Activated CD4-positive, alpha-beta memory T cell treated with anti-CD3 and anti-CD28 coated beads, Interleukin-2, amount 10 ng/mL, durations not matched to agents 7 days and 5 days (primary cell): ENCODE data around the gene TACO1. TPM values are rescaled to one million over a fixed set of nuclear protein-coding genes. Genes with fewer than 3 reads are reported as not detected.

ENCODE experiments used
- CTCF ChIA-PET: fragments of 350-600 bp; sonication (Branson Sonifier 250); formaldehyde crosslinking; loops from one replicate; lab custom pipeline; 2021; ENCODE audit warnings: antibody characterized with exemption, inconsistent platforms; lab: Charles Lee
- POLR2A ChIA-PET: fragments of 350-600 bp; sonication (Branson Sonifier 250); formaldehyde crosslinking; loops from one replicate; lab custom pipeline; 2021; ENCODE audit warnings: antibody characterized with exemption; lab: Charles Lee
- DNase-seq: peaks from one replicate; pipeline ENCODE4 v3.0.0-alpha.2; 2020
- H3K27ac Mint-ChIP-seq: one replicate; pipeline ENCODE4 v1.8.0; 2021; ENCODE audit warnings: mild to moderate bottlenecking, mixed read lengths
- H3K27me3 Mint-ChIP-seq: one replicate; pipeline ENCODE4 v1.8.0; 2021; ENCODE audit warnings: mixed read lengths
- H3K36me3 Mint-ChIP-seq: one replicate; pipeline ENCODE4 v1.8.0; 2021; ENCODE audit warnings: low read depth, mixed read lengths
- H3K4me1 Mint-ChIP-seq: one replicate; pipeline ENCODE4 v1.8.0; 2021; ENCODE audit warnings: mixed read lengths
- H3K4me3 Mint-ChIP-seq: one replicate; pipeline ENCODE4 v1.8.0; 2021; ENCODE audit warnings: mild to moderate bottlenecking, mixed read lengths
- H3K9me3 Mint-ChIP-seq: one replicate; pipeline ENCODE4 v1.8.0; 2021; ENCODE audit warnings: mixed read lengths
- total RNA-seq, 2 experiments: library from RNA; stranded (reverse); gene quantifications; one replicate each; pipeline ENCODE4 v1.2.3, GENCODE V29; 2021

Gene TACO1
- total RNA-seq, 2 experiments from 2014 or later = 26.7 to 27.9 TPM

DNA sequence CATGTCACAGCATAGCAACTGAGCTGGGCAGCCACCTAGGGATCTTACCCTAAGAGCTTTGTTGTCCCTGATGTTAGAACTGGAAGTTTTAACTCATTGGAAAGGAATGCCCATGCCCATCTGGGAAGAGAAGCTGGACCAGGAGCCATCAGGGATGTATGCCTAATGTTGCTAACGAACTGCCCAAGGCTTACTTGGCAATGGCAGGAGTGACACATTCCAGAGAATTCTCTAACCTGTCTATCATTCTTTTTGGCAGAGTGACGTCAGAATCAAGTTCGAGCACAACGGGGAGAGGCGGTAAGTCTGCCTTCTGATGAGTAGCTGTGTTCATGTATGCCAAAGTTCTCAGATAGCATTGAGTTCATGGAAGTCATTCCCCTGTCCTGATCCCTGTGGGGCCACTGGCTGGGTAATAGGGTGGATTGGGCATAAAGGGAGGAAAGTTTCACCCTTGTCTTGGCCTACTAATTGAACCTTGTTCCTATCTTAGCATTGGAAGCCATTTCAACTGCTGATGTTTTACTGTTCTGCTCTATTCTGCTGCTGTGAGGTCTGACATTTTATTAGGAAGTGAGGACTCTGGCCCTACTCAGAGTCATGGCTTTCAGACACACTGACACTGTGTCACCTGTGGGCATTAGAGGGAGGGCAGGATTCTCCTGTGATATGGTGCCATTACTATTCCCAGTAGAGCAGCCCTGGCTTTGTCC is 45.2 kb downstream of the TACO1 start:
- Mint-ChIP-seq H3K36me3 (peaks cover 40% of the 10 kb centered on the region), H3K4me3 (no peak overlapping the region), H3K27ac (no peak overlapping the region), H3K4me1 (peaks cover 16% of the 10 kb centered on the region), H3K9me3 (no peaks in the 10 kb centered on the region), H3K27me3 (no peaks in the 10 kb centered on the region)
- no peak for DNase-seq
- ChIA-PET POLR2A (no interaction called here), CTCF (interaction anchor here (0.8 to 0.9 kb wide), 2 partner anchors 35 to 64 kb away, joined by 3 read pairs; no protein-coding TSS in a partner anchor)

DNA sequence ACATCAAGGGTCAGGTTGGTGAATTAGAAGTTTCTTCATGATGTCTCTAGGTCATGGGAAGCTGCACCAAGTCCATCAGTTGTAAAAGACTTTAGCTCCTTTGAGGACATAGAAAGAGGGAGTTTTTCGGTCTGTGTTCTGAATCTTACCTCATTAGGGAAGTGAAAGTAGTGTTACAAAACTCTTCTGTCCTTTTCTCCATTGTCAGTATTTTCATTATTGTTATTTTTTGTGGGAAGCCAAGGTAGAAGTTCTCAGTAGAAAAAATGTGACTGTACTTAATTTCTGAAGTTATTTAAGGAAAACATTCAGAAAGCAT is 45.8 kb downstream of the TACO1 start:
- Mint-ChIP-seq H3K9me3 (no peaks in the 10 kb centered on the region), H3K27me3 (no peaks in the 10 kb centered on the region), H3K4me3 (no peak overlapping the region), H3K27ac (no peak overlapping the region), H3K36me3 (peaks cover 41% of the 10 kb centered on the region), H3K4me1 (peaks cover 16% of the 10 kb centered on the region)
- ChIA-PET POLR2A (no interaction called here), CTCF (interaction anchor here (0.9 kb wide), 1 partner anchor 36 kb away, joined by 3 read pairs; no protein-coding TSS in a partner anchor)
- DNase-seq = no peak

DNA sequence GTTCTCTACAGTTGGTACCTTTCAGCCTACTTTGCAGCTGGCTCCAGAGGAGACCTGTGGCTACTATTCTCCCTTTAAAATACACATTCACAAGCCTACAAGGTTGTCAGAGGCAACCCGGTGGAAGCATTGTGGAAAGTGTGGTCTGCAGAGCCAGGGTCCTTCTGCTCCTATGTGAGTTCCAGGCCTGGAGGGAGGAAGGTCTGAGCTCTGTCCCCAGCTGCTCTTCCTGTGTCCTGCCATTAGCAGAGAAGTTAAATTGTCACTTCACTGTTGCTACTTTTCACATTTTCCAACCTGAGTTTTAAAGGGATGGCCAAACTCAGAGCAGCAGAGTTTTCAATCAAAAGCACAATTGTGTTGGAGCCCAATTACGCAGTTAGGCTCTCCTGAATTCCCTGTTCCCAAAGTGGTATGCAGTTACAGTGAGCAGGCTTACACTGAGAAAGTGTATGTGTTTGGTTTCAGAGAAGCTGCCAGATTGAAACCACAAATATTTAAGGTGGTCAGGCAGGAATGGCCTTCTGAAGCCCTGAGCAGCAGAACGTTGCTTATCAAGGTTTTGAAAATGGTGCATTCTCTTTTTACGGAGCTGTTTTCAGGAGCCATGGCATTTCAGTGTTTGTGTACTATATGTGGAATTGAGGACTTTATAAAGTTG is 46.5 kb downstream of the TACO1 start:
- Mint-ChIP-seq H3K36me3 (peaks cover 45% of the 10 kb centered on the region), H3K4me1 (peaks cover 16% of the 10 kb centered on the region), H3K4me3 (no peak overlapping the region), H3K27ac (no peak overlapping the region), H3K9me3 (no peaks in the 10 kb centered on the region), H3K27me3 (no peaks in the 10 kb centered on the region)
- ChIA-PET CTCF (interaction anchor here (0.9 kb wide), 1 partner anchor 36 kb away, joined by 3 read pairs; no protein-coding TSS in a partner anchor), POLR2A (interaction anchor here (0.9 kb wide), 1 partner anchor 26 kb away, joined by 4 read pairs; no protein-coding TSS in a partner anchor)
- no peak for DNase-seq

DNA sequence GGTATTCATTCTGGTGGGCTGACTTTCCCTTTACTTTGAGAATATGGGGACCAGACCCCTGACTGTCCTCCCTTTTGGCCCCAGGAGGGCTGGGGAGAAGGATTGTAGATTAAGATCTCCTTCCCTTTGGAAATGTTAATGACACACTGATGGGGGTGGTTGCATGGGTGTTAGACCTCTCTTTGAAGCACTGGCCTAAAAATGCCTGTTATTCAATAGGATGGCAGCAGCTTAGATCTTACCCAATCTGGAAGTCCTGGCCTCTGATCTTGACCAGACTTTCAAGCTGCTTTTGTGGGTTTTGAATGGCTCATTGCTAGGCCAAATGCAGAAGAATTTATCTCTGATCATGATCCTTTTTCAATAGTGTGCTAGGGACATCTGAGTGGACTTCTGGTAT is 47.2 kb downstream of the TACO1 start:
- no peak overlapping the region for H3K27ac Mint-ChIP-seq
- ChIA-PET CTCF (no interaction called here), POLR2A (interaction anchor here (0.9 kb wide), 1 partner anchor 26 kb away, joined by 4 read pairs; no protein-coding TSS in a partner anchor)
- peaks cover 52% of the 10 kb centered on the region for H3K36me3 Mint-ChIP-seq
- H3K27me3 Mint-ChIP-seq = no peaks in the 10 kb centered on the region
- no peak for DNase-seq
- no peaks in the 10 kb centered on the region for H3K9me3 Mint-ChIP-seq
- H3K4me1 Mint-ChIP-seq = peaks cover 16% of the 10 kb centered on the region
- H3K4me3 Mint-ChIP-seq = no peak overlapping the region

DNA sequence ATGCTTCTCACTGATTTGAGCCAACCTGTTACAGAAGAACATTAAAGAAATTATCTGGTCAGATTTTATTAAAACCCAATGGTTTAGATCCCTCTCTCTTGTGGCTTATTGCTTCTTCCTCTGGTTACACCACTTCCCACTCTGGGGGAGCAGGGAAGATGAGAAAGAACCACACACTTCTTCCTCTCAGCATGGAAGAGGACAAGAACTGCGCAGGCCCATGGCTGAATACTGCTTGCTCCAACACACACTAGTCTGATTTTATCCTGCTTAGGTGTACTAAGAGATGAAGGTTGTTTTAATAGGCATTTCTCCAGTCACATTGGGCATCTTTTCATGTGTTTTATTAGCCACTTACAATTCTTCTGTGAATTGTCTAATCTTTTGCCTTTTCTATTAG is 49.1 kb downstream of the TACO1 start:
- H3K27ac Mint-ChIP-seq = no peak overlapping the region

DNA sequence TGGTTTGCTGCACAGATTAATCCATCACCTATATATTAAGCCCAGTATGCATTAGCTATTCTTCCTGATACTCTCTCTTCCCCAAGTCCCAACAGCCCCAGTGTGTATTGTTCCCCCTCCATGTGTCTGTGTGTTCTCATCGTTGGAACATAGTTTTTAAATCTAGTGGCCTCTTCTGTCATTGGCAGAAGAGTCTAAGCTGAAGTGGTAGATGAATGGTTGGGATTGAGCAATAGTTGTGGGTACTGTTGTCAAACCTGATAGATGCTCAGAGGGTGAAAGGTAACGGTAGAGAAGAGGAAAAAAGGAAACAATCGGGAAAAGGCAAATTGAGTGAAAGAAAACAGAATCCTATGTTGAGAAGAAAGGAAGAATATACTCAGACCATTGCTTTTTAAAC is 51.4 kb downstream of the TACO1 start:
- ChIA-PET CTCF (interaction anchor here (1.5 kb wide), 1 partner anchor 41 kb away, joined by 4 read pairs; no protein-coding TSS in a partner anchor), POLR2A (no interaction called here)
- H3K4me1 Mint-ChIP-seq = peaks cover 10% of the 10 kb centered on the region
- peaks cover 50% of the 10 kb centered on the region for H3K36me3 Mint-ChIP-seq
- no peak for DNase-seq
- no peak overlapping the region for H3K27ac Mint-ChIP-seq
- H3K27me3 Mint-ChIP-seq = no peaks in the 10 kb centered on the region
- no peaks in the 10 kb centered on the region for H3K9me3 Mint-ChIP-seq
- H3K4me3 Mint-ChIP-seq = no peak overlapping the region

More for the DNA sequence above, 49.1 kb downstream of the TACO1 start:
- Mint-ChIP-seq H3K4me3 (no peak overlapping the region), H3K36me3 (peaks cover 58% of the 10 kb centered on the region), H3K27me3 (no peaks in the 10 kb centered on the region), H3K4me1 (peaks cover 16% of the 10 kb centered on the region), H3K9me3 (no peaks in the 10 kb centered on the region)
- no peak for DNase-seq
- CTCF ChIA-PET = no interaction called here
- POLR2A ChIA-PET = no interaction called here

DNA sequence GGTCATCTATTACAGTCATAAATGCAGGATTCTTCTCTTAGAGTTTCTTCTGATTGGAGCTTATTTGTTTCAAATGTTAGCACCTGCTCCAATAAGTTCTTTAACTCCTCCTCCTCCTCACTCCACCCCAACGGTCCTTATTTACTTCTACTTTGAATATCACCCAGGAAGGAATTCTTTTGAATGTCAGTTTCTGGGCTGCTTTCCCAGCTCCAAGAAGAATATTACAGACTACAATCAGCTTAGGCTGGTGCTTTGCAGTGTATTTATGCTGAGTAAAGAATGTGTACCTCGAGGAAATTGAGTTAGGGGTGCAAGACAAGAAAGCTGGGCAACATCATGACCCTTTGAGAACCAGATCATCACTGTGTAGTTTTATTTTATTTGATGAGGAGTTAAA is 52.4 kb downstream of the TACO1 start:
- POLR2A ChIA-PET = no interaction called here
- no peak for DNase-seq
- Mint-ChIP-seq H3K36me3 (peaks cover 51% of the 10 kb centered on the region), H3K27me3 (no peaks in the 10 kb centered on the region), H3K4me1 (peaks cover 10% of the 10 kb centered on the region), H3K27ac (no peak overlapping the region), H3K4me3 (no peak overlapping the region), H3K9me3 (no peaks in the 10 kb centered on the region)
- CTCF ChIA-PET = interaction anchor here (1.5 kb wide), 1 partner anchor 42 kb away, joined by 4 read pairs; no protein-coding TSS in a partner anchor

DNA sequence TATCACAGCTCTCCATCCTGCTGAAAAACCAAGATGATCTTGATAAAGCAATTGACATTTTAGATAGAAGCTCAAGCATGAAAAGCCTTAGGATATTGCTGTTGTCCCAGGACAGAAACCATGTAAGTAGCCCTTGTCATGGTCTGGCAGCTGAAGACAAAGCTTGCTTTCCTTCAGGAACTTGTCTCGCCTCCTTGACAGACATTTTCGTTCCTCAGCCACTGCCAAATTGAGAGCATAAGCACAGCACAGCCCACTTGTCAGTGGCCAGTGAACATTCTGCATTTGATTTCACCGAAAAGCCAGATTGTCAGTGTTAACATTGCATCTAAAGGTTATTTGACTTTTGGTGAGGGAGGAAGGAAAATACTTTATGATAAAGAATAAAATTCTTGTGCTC is 57.1 kb downstream of the TACO1 start:
- POLR2A ChIA-PET = interaction anchor here (0.7 kb wide), 1 partner anchor 153 kb away, joined by 3 read pairs; no protein-coding TSS in a partner anchor
- Mint-ChIP-seq H3K36me3 (peaks cover 38% of the 10 kb centered on the region), H3K9me3 (no peaks in the 10 kb centered on the region), H3K4me3 (no peak overlapping the region), H3K27ac (no peak overlapping the region), H3K4me1 (no peaks in the 10 kb centered on the region), H3K27me3 (no peaks in the 10 kb centered on the region)
- CTCF ChIA-PET = interaction anchor here (1.1 kb wide), 1 partner anchor 191 kb away, joined by 3 read pairs; no protein-coding TSS in a partner anchor
- DNase-seq = no peak

Other genes starting within 250 kb of the TACO1 start
- 10 to 100 TPM; 28.9 to 30.3 TPM for gene CYB561, start 154.6 kb upstream of the TACO1 start, total RNA-seq
- gene ACE, start 123.8 kb upstream of the TACO1 start, total RNA-seq = 10 to 100 TPM; 10.6 to 12.2 TPM
- gene KCNH6, start 77.5 kb upstream of the TACO1 start, total RNA-seq = not detected
- gene DCAF7, start 50.4 kb upstream of the TACO1 start, total RNA-seq = 100 to 1,000 TPM; 138 to 139 TPM
- 10 to 100 TPM; 46.5 to 47.8 TPM for gene MAP3K3, start 21.5 kb downstream of the TACO1 start, total RNA-seq
- gene LIMD2, start 99.2 kb downstream of the TACO1 start, total RNA-seq = 100 to 1,000 TPM; 394 to 401 TPM
- 10 to 100 TPM; 53.1 to 59.4 TPM for gene STRADA, start 140.9 kb downstream of the TACO1 start, total RNA-seq
- 10 to 100 TPM; 56.7 to 57.9 TPM for gene CCDC47, start 172.7 kb downstream of the TACO1 start, total RNA-seq
- gene DDX42, start 173.3 kb downstream of the TACO1 start, total RNA-seq = 100 to 1,000 TPM; 113 to 118 TPM
- gene PSMC5, start 226.5 kb downstream of the TACO1 start, total RNA-seq = 100 to 1,000 TPM; 152 to 162 TPM
- 10 to 100 TPM; 38.9 to 43.8 TPM for gene FTSJ3, start 226.8 kb downstream of the TACO1 start, total RNA-seq
- gene SMARCD2, start 241.8 kb downstream of the TACO1 start, total RNA-seq = 100 to 1,000 TPM; 150 to 152 TPM